Pancreas (tissue), 10 donors: Measurements from ENCODE around the gene EFCAB12. TPM values are rescaled to one million over a fixed set of nuclear protein-coding genes. Genes with fewer than 3 reads are reported as not detected.
"Not testable (repeated sequence)": the region's sequence is repeated elsewhere in the genome, so short reads cannot be mapped to it uniquely, and the experiment has no call there.

Experiments used
- ATAC-seq, 4 donors: fragments of 200-7000 bp; cut with Tn5 transposase; one replicate each; pipeline versions ENCODE4 v1.8.0 to v1.9.1; 2020; ENCODE audit warnings: mild to moderate bottlenecking in 4 of 4, moderate library complexity in 4 of 4
- DNase-seq, 6 donors: peaks; one replicate each; pipeline ENCODE4 v3.0.0-alpha.2; 2020
- FAIRE-seq: peaks from 2 replicates; lab custom pipeline; 2012; peaks lifted over from hg19 to GRCh38; lab: Jason Lieb, UNC
- H3K27ac ChIP-seq, 4 donors: fragments of 200-600 bp; sonication (generic); 1 replicate in 3 of 4; 2 replicates in 1 of 4; pipeline versions ENCODE4 v1.5.0 to v1.8.0; 2020
- H3K27me3 ChIP-seq, 4 donors: fragments of 200-600 bp; one replicate each; pipeline ENCODE4 v1.8.0; 2021
- H3K36me3 ChIP-seq, 3 donors: fragments of 200-600 bp; sonication (generic) in 1 of 3; one replicate each; pipeline versions ENCODE4 v1.5.0 to v1.8.0; 2020 to 2021
- H3K4me1 ChIP-seq, 3 donors: fragments of 200-600 bp; one replicate each; pipeline ENCODE4 v1.8.0; 2021
- H3K4me3 ChIP-seq, 4 donors: fragments of 200-600 bp; sonication (generic) in 2 of 4; one replicate each; pipeline versions ENCODE4 v1.5.0 to v1.8.0; 2020 to 2021
- H3K9me3 ChIP-seq, 4 donors: fragments of 200-600 bp; one replicate each; pipeline ENCODE4 v1.8.0; 2021
- CTCF ChIP-seq, 4 donors: fragments of 200-600 bp; sonication (generic) in 3 of 4; IDR thresholded peaks; one replicate each; pipeline versions ENCODE4 v1.5.0 to v1.8.0; 2021; ENCODE audit warnings: antibody characterized with exemption in 4 of 4
- WGBS, 2 donors: extraction: QIAGEN DNeasy Blood & Tissue Kit; methylation state at CpG; one replicate each; pipeline ENCODE4 v1.1.7; 2013; 5-methylcytosine and 5-hydroxymethylcytosine counted together
- intact Hi-C, 3 donors: fragments of 100-400 bp; cut with DNase I; formaldehyde crosslinking; loops; one replicate each; pipeline versions ENCODE4 v1.11.1 to v1.14.2; 2022
- polyA plus RNA-seq, 2 donors: library from polyadenylated mRNA; stranded (reverse); fragments of 200-250 nt; gene quantifications; one replicate each; pipeline ENCODE4 v1.2.3, GENCODE V29; 2013
- total RNA-seq, 6 donors: library from RNA; stranded (reverse); fragmentation: NEBNext Ultra II Directional in 4 of 6; extraction: Animal tissue kit (Norgen Biotek cat#: 25700) in 4 of 6; gene quantifications; one replicate each; pipeline versions ENCODE4 v1.2.1 to v1.2.4, GENCODE V29; 2021 to 2023
- donor health status: healthy with polysubstance abuse.
- donor health status: DM: no; HTN: no; CAD: no; lungs with moderate emphysema.
- donor health status: DM: no; HTN: no; CAD: no.
- donor health status: control.
- donor health status: control.
- donor health status: Bipolar disorder and iron deficiency.
- donor health status: DM: yes; HTN: yes; CAD: no.
- donor health status: DM: no; HTN: no; CAD: no.
- donor health status: DM: no; HTN: no; CAD: no.
- donor health status: DM: yes; HTN: yes; CAD: no.

Gene EFCAB12
- total and polyA plus RNA-seq, 8 donors = 0.43 to 2.0 (median 0.89) TPM

GRCh38 chr3:129387487-129387886, 40.9 kb downstream of the EFCAB12 start:
- DNase-seq (no peak), ATAC-seq (no peak), FAIRE-seq (no peak)
- Histone ChIP-seq H3K9me3 (no peaks in the 10 kb centered on the region), H3K36me3 (peaks cover 0 to 23% (median 5%) of the 10 kb centered on the region in 3 donors), H3K4me1 (no peaks in the 10 kb centered on the region), H3K27ac (no peak overlapping the region), H3K27me3 (no peaks in the 10 kb centered on the region), H3K4me3 (no peak overlapping the region)
- 93 to 94% methylated on average over 5 of the region's 5 CpGs for WGBS, 2 donors
- intact Hi-C loops = no loop called here
- no peak for TF ChIP-seq CTCF (IDR thresholded peaks at IDR 0.05)

GRCh38 chr3:129386984-129387383, 41.5 kb downstream of the EFCAB12 start:
- no peak for FAIRE-seq

GRCh38 chr3:129385507-129385906, 42.9 kb downstream of the EFCAB12 start:
- H3K4me3 ChIP-seq, intact Hi-C loops, H3K36me3 ChIP-seq, H3K9me3 ChIP-seq, H3K27ac ChIP-seq, H3K27me3 ChIP-seq, H3K4me1 ChIP-seq, DNase-seq, ATAC-seq, FAIRE-seq: not testable (repeated sequence)
- WGBS, 2 donors = 76 to 78% methylated on average over 8 of the region's 8 CpGs

More at GRCh38 chr3:129386984-129387383, 41.5 kb downstream of the EFCAB12 start:
- WGBS, 2 donors = 95 to 96% methylated on average over 10 of the region's 10 CpGs
- Histone ChIP-seq H3K27me3 (no peaks in the 10 kb centered on the region), H3K27ac (no peak overlapping the region), H3K4me1 (no peaks in the 10 kb centered on the region), H3K9me3 (no peaks in the 10 kb centered on the region), H3K4me3 (no peak overlapping the region), H3K36me3 (peaks cover 0 to 18% (median 5%) of the 10 kb centered on the region in 3 donors)
- intact Hi-C loops = no loop called here
- no peak for DNase-seq
- no peak for TF ChIP-seq CTCF (IDR thresholded peaks at IDR 0.05)
- no peak for ATAC-seq

- no peak for FAIRE-seq
- WGBS, 2 donors = 60 to 67% methylated on average over 16 to 18 of the region's 18 CpGs
Observed at GRCh38 chr3:129384594-129385323, 43.7 kb downstream of the EFCAB12 start.

GRCh38 chr3:129384103-129384502, 44.3 kb downstream of the EFCAB12 start:
- H3K4me3 ChIP-seq, H3K27ac ChIP-seq, H3K27me3 ChIP-seq, intact Hi-C loops, H3K9me3 ChIP-seq, H3K36me3 ChIP-seq, FAIRE-seq, H3K4me1 ChIP-seq, DNase-seq: not testable (repeated sequence)
- WGBS, 2 donors = 53 to 62% methylated on average over 5 of the region's 5 CpGs
- ATAC-seq = peak in 1 of 4 donors; percentile 8

More at GRCh38 chr3:129384594-129385323, 43.7 kb downstream of the EFCAB12 start:
- Histone ChIP-seq H3K4me1 (no peaks in the 10 kb centered on the region), H3K27ac (no peak overlapping the region), H3K36me3 (peaks cover 0 to 6% (median 0%) of the 10 kb centered on the region in 3 donors), H3K27me3 (no peaks in the 10 kb centered on the region), H3K9me3 (no peaks in the 10 kb centered on the region), H3K4me3 (no peak overlapping the region)
- intact Hi-C loops = no loop called here
- ATAC-seq = no peak
- no peak for DNase-seq
- no peak for TF ChIP-seq CTCF (IDR thresholded peaks at IDR 0.05)

GRCh38 chr3:129383292-129383860, 45.1 kb downstream of the EFCAB12 start:
- WGBS, 2 donors = 29 to 37% methylated on average over 6 of the region's 6 CpGs
- H3K4me1 ChIP-seq = no peaks in the 10 kb centered on the region
- FAIRE-seq (no peak), DNase-seq (peak; percentile 30 to 70 (median 60)), ATAC-seq (peak; percentile 78 to 98 (median 94))
- H3K9me3 ChIP-seq = no peaks in the 10 kb centered on the region
- H3K36me3 ChIP-seq = no peaks in the 10 kb centered on the region
- TF ChIP-seq CTCF (IDR thresholded peaks at IDR 0.05) = peak; percentile 30 to 68 (median 51)
- H3K4me3 ChIP-seq = no peak overlapping the region
- no peaks in the 10 kb centered on the region for H3K27me3 ChIP-seq
- intact Hi-C loops = no loop called here
- no peak overlapping the region for H3K27ac ChIP-seq
